Adrenal gland (tissue), 5 donors: ENCODE data around the gene SLC39A12.

Experiments used
- POLR2A ChIP-seq, 2 donors: fragments of 450-650 bp; IDR thresholded peaks; one replicate each; pipeline ENCODE4 v1.6.1; 2017; ENCODE audit warnings: antibody characterized with exemption in 2 of 2, mild to moderate bottlenecking in 2 of 2, moderate library complexity in 1 of 2
- TF ChIP-seq, protein P1 (sequence below), 6 experiments: fragments of 450-650 bp in 4 of 6; fragments of 200-600 bp in 2 of 6; sonication (generic) in 1 of 6; IDR thresholded peaks; 1 replicate in 5 of 6; 2 replicates in 1 of 6; pipeline versions ENCODE4 v1.5.1 to v1.8.0; 2016 to 2021; ENCODE audit warnings: antibody characterized with exemption in 6 of 6, mild to moderate bottlenecking in 2 of 6, moderate library complexity in 1 of 6
- donor health status: DM: no; HTN: no; CAD: no.

DNA sequence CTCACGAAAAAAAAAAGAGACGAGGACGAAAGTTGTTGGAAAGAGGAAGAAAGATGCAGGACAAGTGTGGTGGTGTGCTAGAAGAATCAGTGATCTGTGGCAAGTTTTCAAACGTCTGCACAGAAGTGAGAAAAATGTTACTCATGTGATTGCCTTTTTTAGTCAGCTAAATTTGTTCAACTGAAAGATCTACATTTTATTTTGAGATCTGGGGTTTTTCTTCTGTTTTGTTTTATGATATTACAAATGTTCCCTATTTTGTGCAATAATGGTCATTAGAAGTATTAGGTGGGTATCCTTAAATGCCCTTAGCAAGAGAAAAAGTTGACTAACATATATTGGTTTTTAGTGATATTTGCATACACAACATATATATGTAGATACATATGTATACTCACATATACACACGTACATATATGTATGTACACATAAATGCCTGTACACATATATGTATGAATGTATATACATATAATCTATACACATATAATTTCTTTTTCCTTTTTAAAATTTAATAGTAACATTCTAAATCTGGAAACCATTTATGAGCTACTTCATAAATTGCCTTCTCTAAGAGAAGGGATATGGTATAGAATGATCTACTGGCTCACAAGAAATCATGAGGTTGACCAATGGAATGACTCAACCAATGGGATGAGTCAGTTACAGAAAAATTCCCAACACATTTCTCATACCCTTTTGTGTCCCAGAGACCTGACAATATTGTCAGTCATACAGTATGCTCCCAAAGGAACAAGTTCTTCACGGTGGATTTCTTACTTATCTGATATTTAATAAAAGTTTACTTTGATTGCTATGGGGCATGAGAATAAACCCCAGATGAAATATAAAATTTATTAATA lies 38.4 kb downstream of the SLC39A12 start:
- TF ChIP-seq, protein P1, sequence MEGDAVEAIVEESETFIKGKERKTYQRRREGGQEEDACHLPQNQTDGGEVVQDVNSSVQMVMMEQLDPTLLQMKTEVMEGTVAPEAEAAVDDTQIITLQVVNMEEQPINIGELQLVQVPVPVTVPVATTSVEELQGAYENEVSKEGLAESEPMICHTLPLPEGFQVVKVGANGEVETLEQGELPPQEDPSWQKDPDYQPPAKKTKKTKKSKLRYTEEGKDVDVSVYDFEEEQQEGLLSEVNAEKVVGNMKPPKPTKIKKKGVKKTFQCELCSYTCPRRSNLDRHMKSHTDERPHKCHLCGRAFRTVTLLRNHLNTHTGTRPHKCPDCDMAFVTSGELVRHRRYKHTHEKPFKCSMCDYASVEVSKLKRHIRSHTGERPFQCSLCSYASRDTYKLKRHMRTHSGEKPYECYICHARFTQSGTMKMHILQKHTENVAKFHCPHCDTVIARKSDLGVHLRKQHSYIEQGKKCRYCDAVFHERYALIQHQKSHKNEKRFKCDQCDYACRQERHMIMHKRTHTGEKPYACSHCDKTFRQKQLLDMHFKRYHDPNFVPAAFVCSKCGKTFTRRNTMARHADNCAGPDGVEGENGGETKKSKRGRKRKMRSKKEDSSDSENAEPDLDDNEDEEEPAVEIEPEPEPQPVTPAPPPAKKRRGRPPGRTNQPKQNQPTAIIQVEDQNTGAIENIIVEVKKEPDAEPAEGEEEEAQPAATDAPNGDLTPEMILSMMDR (IDR thresholded peaks at IDR 0.05), result no peak
- no peak for TF ChIP-seq POLR2A (IDR thresholded peaks at IDR 0.05)
